ENCODE measurements around the gene ZNRF2.

DNA sequence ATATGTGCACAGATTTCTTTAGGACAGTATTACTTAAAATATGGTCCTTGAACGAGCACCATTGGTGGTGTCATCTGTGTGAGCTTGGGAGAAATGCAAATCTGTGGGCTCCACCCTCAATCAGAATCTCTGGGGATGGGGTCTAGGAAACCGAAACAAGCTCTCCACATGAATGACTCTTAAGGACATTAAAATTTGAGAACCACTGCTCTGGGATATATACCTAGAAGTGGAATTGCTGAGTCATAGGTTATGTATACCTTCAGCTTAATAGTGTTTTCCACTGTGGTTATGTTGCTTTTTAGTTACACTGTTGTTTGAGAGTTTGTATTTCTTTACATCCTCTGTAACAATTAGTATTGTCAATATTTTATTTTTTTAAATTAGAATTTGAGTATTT is 24.0 kb downstream of the ZNRF2 start:
- no peak for TF ChIP-seq EZH2 (IDR thresholded peaks at IDR 0.05)
- no peak for TF ChIP-seq POLR2AphosphoS5 (IDR thresholded peaks at IDR 0.05; ENCODE audit: borderline replicate concordance, low read depth, low read length)

Data from SK-N-MC (cell line).